Activated CD4-positive, alpha-beta T cell treated with anti-CD3 and anti-CD28 coated beads, Interleukin-10, Interleukin-2, amounts not matched to agents 100 ng/mL and 50 ng/mL, durations not matched to agents 16 hours and 8 hours (primary cell): ENCODE measurements around the gene VGF.
A peak's percentile ranks its signal among the peaks of the same experiment; 100 is the strongest.

ENCODE experiments used
- DNase-seq: peaks from one replicate; pipeline ENCODE4 v3.0.0-alpha.2; 2020

VGF gene

GRCh38 chr7:101164071-101164840, 1.1 kb downstream of the VGF start:
- DNase-seq = no peak

DNA sequence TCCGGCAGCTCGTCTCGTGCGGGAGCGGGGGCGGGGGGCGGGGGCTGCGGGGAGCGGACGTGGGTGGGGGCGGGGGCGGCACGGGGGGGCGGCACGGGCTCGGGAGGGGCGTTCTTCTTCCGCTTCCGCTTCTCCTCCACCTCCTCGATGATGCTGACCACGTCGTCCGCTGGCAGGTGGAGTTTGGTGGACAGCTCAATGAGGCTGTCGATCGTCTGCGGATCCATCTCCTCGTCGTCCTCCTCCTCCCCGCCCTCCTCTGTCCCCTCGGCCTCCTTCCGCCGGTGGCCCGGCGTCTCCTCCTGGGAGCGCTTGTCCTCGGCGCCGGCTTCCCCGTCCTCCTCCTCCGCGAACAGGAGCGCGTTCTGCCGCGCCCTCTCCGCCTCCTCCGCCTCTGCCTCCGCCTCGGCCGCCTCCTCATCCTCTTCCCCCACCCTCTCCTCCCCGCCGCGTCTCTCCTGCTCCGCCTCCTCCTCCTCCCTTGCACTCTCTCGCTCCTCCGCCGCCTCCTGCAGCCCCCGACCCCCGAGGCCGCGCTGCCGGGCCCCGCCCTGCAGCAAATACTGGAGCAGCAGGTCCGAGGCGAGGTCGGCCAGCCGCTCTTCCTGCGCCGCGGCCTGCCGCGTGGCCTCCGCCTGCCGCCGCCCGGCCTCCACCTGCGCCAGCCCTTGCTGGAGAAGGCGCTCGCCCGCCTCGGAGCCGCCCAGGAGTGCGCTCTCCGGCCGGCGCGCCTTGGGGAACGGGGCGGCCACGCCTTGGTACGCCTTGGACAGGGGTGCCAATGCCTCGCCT, 1.9 kb downstream of the VGF start:
- DNase-seq = peak; percentile 56

DNA sequence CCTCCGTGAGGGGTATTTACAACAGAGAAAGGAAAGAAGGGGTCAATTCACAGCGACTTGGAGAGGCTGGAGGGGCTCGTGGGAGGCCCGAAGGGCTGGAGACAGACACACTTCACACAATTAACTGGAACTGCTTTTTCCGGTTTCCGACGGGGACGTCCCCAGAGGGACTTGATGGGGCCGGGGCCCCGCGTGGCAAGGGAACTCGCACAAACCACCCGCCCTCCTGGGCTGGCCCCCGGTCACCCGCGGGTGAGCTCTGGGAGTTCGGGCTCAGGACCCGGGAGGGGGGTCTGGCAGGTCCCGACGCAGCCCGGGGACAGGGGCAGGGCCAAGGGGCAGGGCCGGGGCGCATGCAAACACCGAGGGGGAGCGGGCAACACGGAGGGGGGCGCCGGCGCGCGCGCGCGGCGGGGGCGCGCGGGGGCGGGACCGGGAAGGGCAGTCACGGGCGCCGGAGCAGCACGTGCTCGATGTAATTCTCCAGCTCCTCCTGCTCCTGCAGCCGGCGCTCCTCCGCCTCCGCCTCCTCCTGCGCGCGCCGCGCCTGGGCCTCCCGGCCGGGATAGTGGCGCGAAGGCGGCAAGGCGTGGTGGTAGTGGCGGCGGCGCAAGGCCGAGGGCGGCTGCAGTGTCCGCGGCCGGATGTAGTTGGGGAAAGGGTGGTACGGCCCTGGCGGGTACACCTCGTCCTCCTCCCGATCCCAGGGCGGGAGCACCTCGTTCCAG, 2.7 kb downstream of the VGF start:
- peak; percentile 55 for DNase-seq

GRCh38 chr7:101161692-101162471, 3.5 kb downstream of the VGF start:
- no peak for DNase-seq

DNA sequence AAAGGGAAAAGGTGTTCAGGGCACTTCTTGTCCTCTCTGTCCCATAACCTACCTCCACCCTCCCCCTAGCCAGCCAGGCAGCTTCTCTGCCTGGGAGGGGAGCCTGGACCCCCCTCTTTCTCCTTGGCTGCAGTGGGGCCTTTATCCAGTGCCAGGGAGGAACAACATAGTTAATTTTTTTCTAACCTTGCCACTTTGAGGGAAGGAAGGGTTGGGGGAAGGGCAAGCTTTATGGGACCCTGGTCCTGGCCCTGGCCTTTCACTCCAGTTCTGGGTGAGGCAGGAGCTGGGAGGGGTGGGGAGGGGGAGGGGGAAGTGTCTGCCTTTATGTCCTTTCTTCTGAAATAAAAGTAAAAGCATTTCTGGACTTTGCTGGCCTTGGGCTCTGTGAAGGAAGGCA, 4.5 kb downstream of the VGF start:
- no peak for DNase-seq

DNA sequence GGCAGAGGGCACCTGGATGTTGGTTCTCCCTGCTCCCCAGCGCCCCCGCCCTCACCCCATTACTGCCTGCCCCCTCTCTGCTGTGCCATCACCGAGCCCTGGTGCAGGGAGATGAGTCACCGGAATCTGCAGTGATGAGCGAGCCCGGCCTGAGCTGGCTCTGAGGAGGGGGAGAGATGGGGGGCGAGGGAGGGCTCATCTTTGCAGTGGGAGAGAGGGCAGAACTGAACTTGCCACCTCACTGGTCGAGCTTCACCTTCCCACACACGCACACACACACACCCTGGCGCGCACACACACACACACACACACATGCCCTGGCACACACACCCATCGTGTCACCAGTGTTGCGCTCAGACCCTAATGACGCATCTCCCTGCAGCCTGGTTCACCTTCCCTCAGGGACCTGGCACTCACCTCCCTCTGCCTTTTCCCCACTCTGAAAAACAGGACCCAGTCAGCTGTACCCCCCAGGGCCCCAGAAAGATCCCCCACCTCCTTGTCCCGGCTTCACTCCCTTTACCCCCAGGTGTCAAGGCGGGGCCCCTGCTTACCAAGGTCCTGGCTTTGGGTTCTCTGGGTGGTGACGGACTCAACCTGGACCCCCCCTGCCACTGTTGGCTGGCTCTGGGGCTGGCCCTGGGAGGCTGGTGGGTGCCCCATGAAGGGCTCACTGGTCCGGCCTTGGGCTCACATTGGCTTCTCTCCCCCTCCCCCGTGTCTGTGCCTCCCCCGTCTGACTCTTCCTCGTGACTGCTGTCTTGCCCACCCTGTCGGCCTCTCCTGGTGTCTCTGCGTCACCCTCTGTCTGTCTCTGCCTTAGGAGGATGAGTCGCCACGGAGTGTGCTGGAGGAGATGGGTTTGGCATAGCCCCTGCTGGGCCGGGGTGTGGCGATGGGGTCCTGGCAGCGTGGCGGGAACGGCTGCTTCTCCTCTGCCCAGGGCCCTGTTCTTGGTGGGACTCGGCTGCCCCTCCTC, 5.4 kb downstream of the VGF start:
- no peak for DNase-seq

DNA sequence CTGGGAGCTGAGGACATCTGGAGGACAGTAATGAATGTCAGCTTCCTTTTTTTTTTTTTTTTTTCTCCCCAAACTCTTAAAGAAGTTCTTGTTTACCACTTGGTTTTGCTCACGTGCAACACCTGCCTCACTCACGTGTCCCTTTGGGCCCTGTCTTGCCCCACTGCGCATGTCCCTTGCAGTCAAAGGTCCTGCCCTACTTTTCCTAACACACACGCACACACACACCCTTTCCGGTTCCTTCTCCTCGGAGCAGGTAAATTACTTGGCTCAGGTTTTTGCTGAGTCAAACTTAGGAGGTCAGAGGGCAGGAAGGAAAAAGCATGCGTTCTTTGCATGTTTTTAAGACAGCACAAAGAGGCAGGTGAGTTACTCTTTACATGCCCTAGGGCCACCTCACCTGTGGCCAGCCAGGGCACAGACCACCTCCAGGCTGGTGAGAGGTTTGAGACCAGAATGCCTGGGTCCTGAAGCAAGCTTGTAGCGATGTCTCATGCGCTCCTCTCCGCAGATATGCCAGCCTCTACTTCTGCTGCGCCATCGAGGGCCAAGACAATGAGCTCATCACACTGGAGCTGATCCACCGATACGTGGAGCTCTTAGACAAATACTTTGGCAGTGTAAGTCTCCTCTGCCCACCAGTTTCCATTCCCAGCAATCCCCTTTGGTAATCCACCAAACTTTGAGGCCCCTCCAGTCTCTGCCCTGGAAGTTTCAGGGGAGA, 8.3 kb downstream of the VGF start:
- DNase-seq = no peak

- no peak for DNase-seq
Observed at GRCh38 chr7:101156277-101156676, 9.1 kb downstream of the VGF start.

DNA sequence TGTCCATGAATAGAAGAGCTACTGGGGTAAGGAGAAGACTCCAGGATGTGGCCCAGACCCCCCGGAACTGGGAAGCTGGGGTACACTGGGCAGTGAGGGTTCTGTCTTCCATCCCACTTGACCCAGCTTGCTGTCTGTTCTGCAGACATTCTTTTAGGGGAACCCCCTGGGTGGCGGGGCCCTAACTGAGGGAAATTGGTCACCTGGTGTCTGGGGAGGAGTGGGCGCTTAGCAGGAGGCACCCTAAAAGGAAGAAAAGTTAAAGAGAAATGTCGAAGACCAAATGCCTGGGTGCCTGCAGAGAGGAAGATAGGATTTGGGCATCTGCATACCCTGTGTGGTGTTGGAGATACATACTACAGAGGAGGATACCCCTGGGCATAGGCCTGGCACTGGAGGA, 10.1 kb downstream of the VGF start:
- no peak for DNase-seq

GRCh38 chr7:101154693-101155102, 10.7 kb downstream of the VGF start:
- DNase-seq = no peak

DNA sequence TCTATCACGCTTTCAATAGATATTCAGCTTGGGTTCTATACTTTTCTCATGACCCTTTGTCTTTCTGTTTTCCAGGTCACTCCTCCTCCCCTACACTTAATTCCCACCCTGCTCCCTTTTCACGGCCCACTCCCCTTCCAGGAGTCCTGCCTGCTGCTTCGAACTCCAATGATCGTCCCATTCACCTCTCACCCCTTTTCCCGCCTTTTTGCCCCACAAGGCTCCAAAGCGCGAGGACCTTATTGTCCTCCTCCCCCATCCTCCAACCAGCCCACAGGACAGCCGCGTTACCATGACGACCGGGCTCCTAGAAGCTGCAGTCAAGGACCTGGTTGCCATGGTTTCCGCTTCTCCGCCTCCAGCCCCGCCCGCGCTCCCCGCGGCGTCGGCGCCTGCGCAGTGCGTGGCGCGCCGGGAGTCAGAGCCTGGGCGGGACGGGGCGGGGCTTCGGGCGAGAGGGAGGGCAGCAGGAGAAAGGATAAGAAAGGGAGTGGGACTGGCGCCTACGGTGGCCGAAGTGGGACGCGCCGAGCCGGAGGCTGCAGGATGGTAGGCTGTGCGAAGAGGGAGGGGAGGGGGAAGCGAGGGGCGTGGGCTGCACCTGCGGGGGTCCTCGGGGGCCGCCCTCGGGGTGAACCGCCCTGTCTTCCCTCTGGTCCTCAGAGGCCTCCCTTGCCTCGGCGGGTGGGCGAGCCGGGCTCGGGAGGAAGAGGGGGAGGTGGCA, 11.2 kb downstream of the VGF start, which contains the start of gene AP1S1:
Gene AP1S1, plus strand, starts transcription at position 508 of the 724 bp plus-strand sequence. Its CDS starts 39 bp downstream, at position 547.
- peak; percentile 97 for DNase-seq

DNA sequence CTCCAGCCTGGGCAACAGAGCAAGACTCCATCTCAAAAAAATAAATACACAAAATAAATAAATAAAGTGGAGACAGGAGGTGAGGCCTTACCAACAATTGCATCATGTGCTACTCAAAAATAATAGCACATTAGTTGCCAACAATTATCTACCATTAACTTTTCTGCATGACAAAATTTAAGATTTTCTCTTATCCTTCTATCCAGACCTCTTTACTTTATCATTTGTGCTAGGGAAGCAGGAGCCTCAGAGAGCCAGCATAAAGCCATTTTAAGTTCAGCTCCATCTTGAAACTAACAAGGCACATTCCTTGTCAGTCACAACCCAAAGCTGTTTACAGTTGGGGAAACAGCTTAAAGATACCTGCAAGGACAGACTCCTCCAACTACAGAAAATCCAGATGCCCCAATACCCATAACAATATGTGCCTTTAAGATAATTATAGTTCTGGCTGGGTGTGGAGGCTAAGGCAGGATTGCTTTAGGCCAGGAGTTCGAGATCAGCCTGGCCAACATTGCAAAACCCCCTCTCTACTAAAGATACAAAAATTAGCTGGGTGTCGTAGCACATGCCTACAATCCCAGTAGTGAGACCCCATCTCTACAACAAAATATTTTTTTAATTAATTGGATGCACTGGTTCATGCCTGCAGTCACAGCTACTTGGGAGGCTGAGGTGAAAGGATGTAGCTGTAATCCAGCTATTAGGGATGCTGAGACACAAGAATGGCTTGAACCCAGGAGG, 13.3 kb downstream of the VGF start:
- DNase-seq = no peak

- DNase-seq = no peak
Observed at GRCh38 chr7:101140746-101141382, 24.5 kb downstream of the VGF start.

- DNase-seq = no peak
Observed at GRCh38 chr7:101140339-101140699, 25.1 kb downstream of the VGF start.

- peak; percentile 93 for DNase-seq
Observed at GRCh38 chr7:101138213-101138870, 27.0 kb downstream of the VGF start.

DNA sequence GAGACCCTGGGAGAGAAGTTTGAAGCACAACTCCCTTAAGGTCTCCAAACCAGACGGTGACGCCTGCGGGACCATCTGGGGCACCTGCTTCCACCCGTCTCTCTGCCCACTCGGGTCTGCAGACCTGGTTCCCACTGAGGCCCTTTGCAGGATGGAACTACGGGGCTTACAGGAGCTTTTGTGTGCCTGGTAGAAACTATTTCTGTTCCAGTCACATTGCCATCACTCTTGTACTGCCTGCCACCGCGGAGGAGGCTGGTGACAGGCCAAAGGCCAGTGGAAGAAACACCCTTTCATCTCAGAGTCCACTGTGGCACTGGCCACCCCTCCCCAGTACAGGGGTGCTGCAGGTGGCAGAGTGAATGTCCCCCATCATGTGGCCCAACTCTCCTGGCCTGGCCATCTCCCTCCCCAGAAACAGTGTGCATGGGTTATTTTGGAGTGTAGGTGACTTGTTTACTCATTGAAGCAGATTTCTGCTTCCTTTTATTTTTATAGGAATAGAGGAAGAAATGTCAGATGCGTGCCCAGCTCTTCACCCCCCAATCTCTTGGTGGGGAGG, 27.6 kb downstream of the VGF start:
- DNase-seq = no peak

DNA sequence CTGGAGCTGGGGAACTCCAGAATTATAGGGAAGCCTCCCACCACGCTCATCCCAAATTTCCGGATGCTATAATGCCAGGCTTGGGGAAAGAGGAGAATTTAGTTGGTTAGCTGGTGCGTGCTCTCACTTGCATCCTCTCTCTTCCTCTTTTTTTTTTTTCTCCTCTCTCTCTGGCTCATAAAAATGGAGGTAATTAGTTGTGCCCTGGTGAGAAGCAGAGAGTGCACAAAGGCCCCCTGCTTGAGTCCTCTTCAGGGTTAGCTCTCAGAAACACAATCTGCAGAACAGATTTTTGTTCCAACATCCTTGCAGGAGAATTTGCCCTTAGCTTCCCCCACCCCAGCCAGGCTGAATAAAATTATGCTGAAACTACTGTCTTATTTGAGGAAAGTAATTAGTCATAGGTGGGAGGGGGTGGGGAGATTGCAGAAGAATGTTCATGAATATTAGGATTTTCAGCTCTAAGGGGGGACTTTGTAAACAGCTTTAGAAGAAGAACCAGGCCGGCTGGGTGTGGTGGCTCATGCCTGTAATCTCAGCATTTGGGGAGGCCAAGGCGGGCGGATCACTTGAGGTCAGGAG, 30.9 kb downstream of the VGF start:
- no peak for DNase-seq
